Measurements from ENCODE around the gene AVPR1A.
"Not testable (repeated sequence)": the region's sequence is repeated elsewhere in the genome, so short reads cannot be mapped to it uniquely, and the experiment has no call there.

Gene AVPR1A

GRCh38 chr12:63150713-63151622 lies at the start of gene AVPR1A:
Gene AVPR1A (minus strand): TSS chr12:63151201. CDS start chr12:63150836, 365 bp downstream.
- Histone ChIP-seq H3K4me1 (ENCODE audit: insufficient read depth, low read length) (no peaks in the 10 kb centered on the region), H3K27me3 (ENCODE audit: insufficient read depth, low read length) (peaks cover 49% of the 10 kb centered on the region), H3K9me3 (ENCODE audit: low read length) (peaks cover 8% of the 10 kb centered on the region)

DNA sequence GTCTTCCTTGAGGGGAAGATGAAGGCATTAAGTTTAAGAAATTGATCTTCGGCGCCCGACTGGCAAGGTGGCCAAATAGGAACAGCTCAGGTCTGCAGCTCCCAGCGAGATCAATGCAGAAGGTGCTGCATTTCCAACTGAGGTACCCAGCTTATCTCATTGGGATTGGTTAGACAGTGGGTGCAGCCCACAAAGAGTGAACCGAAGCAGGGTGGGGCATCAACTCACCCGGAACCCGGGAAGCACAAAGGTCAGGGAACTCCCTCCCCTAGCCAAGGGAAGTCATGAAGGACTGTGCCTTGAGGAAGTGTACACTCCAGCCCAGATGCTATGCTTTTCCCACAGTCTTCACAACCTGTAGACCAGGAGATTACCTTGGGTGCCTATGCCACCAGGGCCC lies 45.2 kb upstream of the AVPR1A start:
- Histone ChIP-seq H3K27me3 (ENCODE audit: insufficient read depth, low read length) (no peaks in the 10 kb centered on the region), H3K9me3 (ENCODE audit: low read length) (no peaks in the 10 kb centered on the region), H3K4me3 (ENCODE audit: low read length) (no peak overlapping the region), H3K4me1 (ENCODE audit: insufficient read depth, low read length) (no peaks in the 10 kb centered on the region), H2AFZ (ENCODE audit: low read depth, low read length) (no peak overlapping the region), H3K36me3 (ENCODE audit: insufficient read depth, low read length) (no peaks in the 10 kb centered on the region)

More at GRCh38 chr12:63150713-63151622, at the start of gene AVPR1A:
- peak within 1 kb of the TSS; percentile 8 for H3K4me3 ChIP-seq (ENCODE audit: low read length)
- H3K36me3 ChIP-seq (ENCODE audit: insufficient read depth, low read length), result no peaks in the 10 kb centered on the region
- peak within 1 kb of the TSS; percentile 51 for H2AFZ ChIP-seq (ENCODE audit: low read depth, low read length)

DNA sequence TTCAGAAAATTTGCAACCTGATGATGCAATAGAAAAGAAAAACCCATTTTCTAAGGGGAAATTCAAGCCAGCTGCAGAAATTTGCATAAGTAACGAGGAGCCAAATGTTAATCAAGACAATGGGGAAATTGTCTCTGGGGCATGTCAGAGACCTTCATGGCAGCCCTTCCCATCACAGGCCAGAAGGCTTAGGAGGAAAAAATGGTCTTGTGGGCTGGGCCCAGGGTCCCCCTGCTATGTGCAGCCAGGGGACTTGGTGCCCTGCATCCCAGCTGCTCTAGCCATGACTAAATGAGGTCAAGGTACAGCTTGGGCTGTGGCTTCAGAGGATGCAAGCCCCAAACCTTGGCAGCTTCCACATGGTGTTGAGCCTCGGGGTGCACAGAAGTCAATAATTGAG lies 28.2 kb upstream of the AVPR1A start:
- Histone ChIP-seq H3K4me1 (ENCODE audit: insufficient read depth, low read length) (no peaks in the 10 kb centered on the region), H3K4me3 (ENCODE audit: low read length) (no peak overlapping the region), H3K9me3 (ENCODE audit: low read length) (no peaks in the 10 kb centered on the region), H3K36me3 (ENCODE audit: insufficient read depth, low read length) (no peaks in the 10 kb centered on the region), H3K27me3 (ENCODE audit: insufficient read depth, low read length) (no peaks in the 10 kb centered on the region), H2AFZ (ENCODE audit: low read depth, low read length) (no peak overlapping the region)

- Histone ChIP-seq H2AFZ (ENCODE audit: low read depth, low read length) (no peak overlapping the region), H3K36me3 (ENCODE audit: insufficient read depth, low read length) (no peaks in the 10 kb centered on the region), H3K9me3 (ENCODE audit: low read length) (no peaks in the 10 kb centered on the region), H3K27me3 (ENCODE audit: insufficient read depth, low read length) (no peaks in the 10 kb centered on the region), H3K4me1 (ENCODE audit: insufficient read depth, low read length) (no peaks in the 10 kb centered on the region), H3K4me3 (ENCODE audit: low read length) (no peak overlapping the region)
Measured at GRCh38 chr12:63170321-63170720, 19.3 kb upstream of the AVPR1A start.

GRCh38 chr12:63167741-63168140 lies 16.7 kb upstream of the AVPR1A start:
- H3K4me1 ChIP-seq (ENCODE audit: insufficient read depth, low read length); H3K27me3 ChIP-seq (ENCODE audit: insufficient read depth, low read length); H3K36me3 ChIP-seq (ENCODE audit: insufficient read depth, low read length); H3K9me3 ChIP-seq (ENCODE audit: low read length); H3K4me3 ChIP-seq (ENCODE audit: low read length); H2AFZ ChIP-seq (ENCODE audit: low read depth, low read length): not testable (repeated sequence)

- Histone ChIP-seq H3K9me3 (ENCODE audit: low read length) (no peaks in the 10 kb centered on the region), H3K36me3 (ENCODE audit: insufficient read depth, low read length) (no peaks in the 10 kb centered on the region), H3K27me3 (ENCODE audit: insufficient read depth, low read length) (no peaks in the 10 kb centered on the region), H2AFZ (ENCODE audit: low read depth, low read length) (no peak overlapping the region), H3K4me3 (ENCODE audit: low read length) (no peak overlapping the region), H3K4me1 (ENCODE audit: insufficient read depth, low read length) (no peaks in the 10 kb centered on the region)
Measured at GRCh38 chr12:63164911-63165310, 13.9 kb upstream of the AVPR1A start.

DNA sequence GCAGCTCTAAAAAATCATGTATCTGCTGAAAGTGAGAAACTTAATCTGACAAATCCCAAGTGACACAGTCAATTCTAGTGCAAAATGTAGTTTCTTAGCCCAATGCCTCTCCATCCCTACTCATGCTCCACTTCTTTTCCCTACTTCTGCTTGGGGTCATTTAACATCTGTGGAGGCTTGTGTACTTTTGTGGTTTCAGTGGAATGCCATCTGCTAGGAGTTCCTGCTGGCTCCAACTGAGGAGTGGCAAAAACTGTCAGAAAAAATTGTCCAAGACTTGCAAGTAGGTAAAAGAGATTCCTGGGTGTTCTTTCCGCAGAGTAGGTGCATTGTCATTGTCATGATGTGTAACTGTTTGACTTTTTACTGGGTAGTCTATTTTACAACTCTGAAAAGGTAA lies 12.5 kb upstream of the AVPR1A start:
- Histone ChIP-seq H2AFZ (ENCODE audit: low read depth, low read length) (no peak overlapping the region), H3K9me3 (ENCODE audit: low read length) (no peaks in the 10 kb centered on the region), H3K4me1 (ENCODE audit: insufficient read depth, low read length) (no peaks in the 10 kb centered on the region), H3K4me3 (ENCODE audit: low read length) (no peak overlapping the region), H3K27me3 (ENCODE audit: insufficient read depth, low read length) (no peaks in the 10 kb centered on the region), H3K36me3 (ENCODE audit: insufficient read depth, low read length) (no peaks in the 10 kb centered on the region)

GRCh38 chr12:63155375-63155774 lies 4.4 kb upstream of the AVPR1A start:
- no peaks in the 10 kb centered on the region for H3K36me3 ChIP-seq (ENCODE audit: insufficient read depth, low read length)
- peaks cover 22% of the 10 kb centered on the region for H3K27me3 ChIP-seq (ENCODE audit: insufficient read depth, low read length)
- peaks cover under 1% of the 10 kb centered on the region for H3K9me3 ChIP-seq (ENCODE audit: low read length)
- H3K4me1 ChIP-seq (ENCODE audit: insufficient read depth, low read length), result no peaks in the 10 kb centered on the region
- no peak overlapping the region for H2AFZ ChIP-seq (ENCODE audit: low read depth, low read length)
- H3K4me3 ChIP-seq (ENCODE audit: low read length), result no peak overlapping the region

- Histone ChIP-seq H3K4me3 (ENCODE audit: low read length) (no peak overlapping the region), H2AFZ (ENCODE audit: low read depth, low read length) (no peak overlapping the region), H3K27me3 (ENCODE audit: insufficient read depth, low read length) (peaks cover 30% of the 10 kb centered on the region), H3K9me3 (ENCODE audit: low read length) (peaks cover 8% of the 10 kb centered on the region), H3K36me3 (ENCODE audit: insufficient read depth, low read length) (no peaks in the 10 kb centered on the region), H3K4me1 (ENCODE audit: insufficient read depth, low read length) (no peaks in the 10 kb centered on the region)
Measured at GRCh38 chr12:63154560-63154959, 3.6 kb upstream of the AVPR1A start.

GRCh38 chr12:63152321-63152700 lies 1.3 kb upstream of the AVPR1A start:
- no peaks in the 10 kb centered on the region for H3K4me1 ChIP-seq (ENCODE audit: insufficient read depth, low read length)
- H3K36me3 ChIP-seq (ENCODE audit: insufficient read depth, low read length), result no peaks in the 10 kb centered on the region
- peaks cover 40% of the 10 kb centered on the region for H3K27me3 ChIP-seq (ENCODE audit: insufficient read depth, low read length)
- H3K4me3 ChIP-seq (ENCODE audit: low read length), result no peak overlapping the region
- H3K9me3 ChIP-seq (ENCODE audit: low read length), result peaks cover 8% of the 10 kb centered on the region
- no peak overlapping the region for H2AFZ ChIP-seq (ENCODE audit: low read depth, low read length)

GRCh38 chr12:63151623-63152320 lies 771 bp upstream of the AVPR1A start:
- Histone ChIP-seq H3K9me3 (ENCODE audit: low read length) (peaks cover 8% of the 10 kb centered on the region), H3K4me3 (ENCODE audit: low read length) (peak overlapping the region; percentile 8), H2AFZ (ENCODE audit: low read depth, low read length) (peak overlapping the region; percentile 51), H3K27me3 (ENCODE audit: insufficient read depth, low read length) (peaks cover 41% of the 10 kb centered on the region), H3K36me3 (ENCODE audit: insufficient read depth, low read length) (no peaks in the 10 kb centered on the region), H3K4me1 (ENCODE audit: insufficient read depth, low read length) (no peaks in the 10 kb centered on the region)

DNA sequence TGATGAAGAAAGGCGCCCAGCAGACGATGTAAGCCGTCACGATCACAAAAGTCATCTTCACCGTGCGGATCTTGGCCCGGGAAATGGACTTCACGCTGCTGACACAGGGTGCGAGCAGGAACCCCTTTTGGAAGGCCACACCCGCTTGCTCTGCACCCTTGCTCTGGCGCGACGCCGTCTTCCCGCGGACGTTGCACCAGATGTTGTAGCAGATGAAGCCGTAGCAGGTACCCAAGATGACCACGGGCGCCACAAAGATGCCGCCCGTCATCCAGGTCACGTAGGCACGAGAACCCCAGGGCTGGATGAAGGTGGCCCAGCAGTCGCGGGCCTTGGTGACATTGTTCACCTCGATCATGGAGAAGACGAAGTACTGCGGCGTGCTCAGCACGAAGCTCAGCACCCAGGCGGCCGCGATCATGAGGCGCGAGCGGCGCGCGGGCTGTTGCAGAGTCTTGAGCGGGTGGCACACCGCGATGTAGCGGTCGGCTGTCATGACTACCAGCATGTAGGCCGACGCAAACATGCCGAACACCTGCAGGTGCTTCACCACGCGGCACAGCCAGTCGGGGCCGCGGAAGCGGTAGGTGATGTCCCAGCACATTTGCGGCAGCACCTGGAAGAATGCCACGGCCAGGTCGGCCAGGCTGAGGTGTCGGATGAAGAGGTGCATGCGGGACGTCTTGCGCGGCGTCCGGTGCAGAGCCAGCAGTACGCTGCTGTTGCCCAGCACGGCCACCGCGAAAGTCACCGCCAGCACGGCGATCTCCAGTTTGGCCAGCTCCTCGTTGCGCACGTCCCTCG lies 890 bp downstream of the AVPR1A start:
- Histone ChIP-seq H3K4me3 (ENCODE audit: low read length) (no peak overlapping the region), H3K36me3 (ENCODE audit: insufficient read depth, low read length) (no peaks in the 10 kb centered on the region), H2AFZ (ENCODE audit: low read depth, low read length) (peak overlapping the region; percentile 28), H3K9me3 (ENCODE audit: low read length) (peaks cover 8% of the 10 kb centered on the region), H3K4me1 (ENCODE audit: insufficient read depth, low read length) (no peaks in the 10 kb centered on the region), H3K27me3 (ENCODE audit: insufficient read depth, low read length) (peaks cover 53% of the 10 kb centered on the region)

DNA sequence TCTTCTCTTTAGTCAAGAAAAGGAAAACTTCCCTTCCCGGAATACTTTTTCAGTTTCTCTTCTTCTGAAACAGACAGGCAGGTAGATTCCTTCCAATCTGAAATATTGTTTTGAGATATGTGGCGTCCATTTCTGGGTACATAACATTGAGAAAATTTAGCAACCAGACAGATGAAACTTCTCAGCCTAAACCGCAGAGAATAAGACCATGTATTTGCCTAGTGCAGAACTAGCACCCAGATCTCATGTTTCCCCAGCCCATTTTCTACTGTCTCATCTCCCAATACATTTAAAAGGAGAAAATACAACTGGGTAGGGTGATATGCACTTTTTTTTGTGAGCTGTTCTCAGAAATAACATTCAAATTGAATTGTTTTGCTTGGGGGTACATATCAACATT lies 6.4 kb downstream of the AVPR1A start:
- no peaks in the 10 kb centered on the region for H3K9me3 ChIP-seq (ENCODE audit: low read length)
- no peak overlapping the region for H2AFZ ChIP-seq (ENCODE audit: low read depth, low read length)
- no peak overlapping the region for H3K4me3 ChIP-seq (ENCODE audit: low read length)
- H3K36me3 ChIP-seq (ENCODE audit: insufficient read depth, low read length), result no peaks in the 10 kb centered on the region
- peaks cover 30% of the 10 kb centered on the region for H3K27me3 ChIP-seq (ENCODE audit: insufficient read depth, low read length)
- no peaks in the 10 kb centered on the region for H3K4me1 ChIP-seq (ENCODE audit: insufficient read depth, low read length)
